H1 (cell line): ENCODE measurements around the gene RAD18.

ENCODE experiments used
- CTCF ChIP-seq, 3 experiments: IDR thresholded peaks; 1 replicate in 2 of 3; 2 replicates in 1 of 3; pipeline versions ENCODE4 v1.5.1 to v1.6.1; 2011; ENCODE audit warnings: low read length in 3 of 3, mild to moderate bottlenecking in 3 of 3, inconsistent platforms in 2 of 3, low read depth in 1 of 3, moderate library complexity in 1 of 3; ENCODE audit not compliant: insufficient read depth in 1 of 3; ENCODE audit errors: control extremely low read depth in 1 of 3
- E2F6 ChIP-seq: IDR thresholded peaks from 2 replicates; pipeline ENCODE4 v1.6.1; 2012; ENCODE audit warnings: inconsistent platforms
- MAX ChIP-seq: IDR thresholded peaks from 2 replicates; pipeline ENCODE4 v1.6.1; 2012; ENCODE audit warnings: inconsistent platforms
- RAD21 ChIP-seq, 2 experiments: IDR thresholded peaks in 1 of 2; conservative IDR thresholded peaks in 1 of 2; 2 replicates each; pipeline ENCODE4 v1.6.1; 2011; ENCODE audit warnings: low read depth in 2 of 2, low read length in 2 of 2, improper control_type of control experiment in 1 of 2, inconsistent platforms in 1 of 2, mild to moderate bottlenecking in 1 of 2, moderate library complexity in 1 of 2
- RBBP5 ChIP-seq: IDR thresholded peaks from 2 replicates; pipeline ENCODE4 v1.7.1; 2012; ENCODE audit warnings: low read depth, mild to moderate bottlenecking, inconsistent platforms, low read length, moderate library complexity, borderline replicate concordance
- TBP ChIP-seq: IDR thresholded peaks from 2 replicates; pipeline ENCODE4 v1.6.1; 2011; ENCODE audit warnings: low read depth, low read length, improper control_type of control experiment

- TF ChIP-seq TBP (no peak), E2F6 (no peak), RBBP5 (no peak), RAD21 (IDR thresholded peaks at IDR 0.05 in 1 of 2, conservative IDR thresholded peaks at IDR 0.05 in 1 of 2; ENCODE audit: low read depth in 2 of 2, low read length in 2 of 2) (no peak), CTCF (IDR thresholded peaks at IDR 0.05; ENCODE audit: control extremely low read depth in 1 of 3, insufficient read depth in 1 of 3, low read depth in 1 of 3, low read length in 3 of 3) (no peak), MAX (no peak)
These were observed 4.3 kb upstream of the RAD18 start for GRCh38 chr3:8967553-8967952.
